ENCODE data around the gene COPB1.
A peak's percentile ranks its signal among the peaks of the same experiment; 100 is the strongest.

The COPB1 gene

GRCh38 chr11:14424096-14424495 is 75.5 kb downstream of the COPB1 start:
- DNase-seq (ENCODE audit: low spot score): no peak

DNA sequence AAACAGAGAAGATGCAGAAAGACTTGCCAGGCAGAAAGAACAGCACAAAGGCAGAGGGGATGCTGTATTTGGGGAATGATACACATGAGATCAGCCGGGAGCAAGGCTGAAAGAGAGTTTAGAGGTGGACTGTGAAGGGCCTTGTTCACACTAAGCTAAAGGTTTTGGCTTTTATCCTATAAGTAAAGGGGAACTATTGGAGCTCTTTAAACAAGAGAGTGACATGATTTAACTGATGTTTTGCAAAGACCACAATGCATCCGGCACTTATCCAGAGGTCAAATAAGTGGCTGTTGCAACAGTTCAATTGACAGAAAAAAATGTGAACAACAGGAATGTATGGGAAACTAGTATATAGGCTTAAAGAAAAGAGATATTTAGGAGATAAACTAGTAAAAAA is 76.0 kb downstream of the COPB1 start:
- DNase-seq (ENCODE audit: low spot score): no peak

- no peak for DNase-seq (ENCODE audit: low spot score)
Observed at GRCh38 chr11:14422814-14423182, 76.8 kb downstream of the COPB1 start.

DNA sequence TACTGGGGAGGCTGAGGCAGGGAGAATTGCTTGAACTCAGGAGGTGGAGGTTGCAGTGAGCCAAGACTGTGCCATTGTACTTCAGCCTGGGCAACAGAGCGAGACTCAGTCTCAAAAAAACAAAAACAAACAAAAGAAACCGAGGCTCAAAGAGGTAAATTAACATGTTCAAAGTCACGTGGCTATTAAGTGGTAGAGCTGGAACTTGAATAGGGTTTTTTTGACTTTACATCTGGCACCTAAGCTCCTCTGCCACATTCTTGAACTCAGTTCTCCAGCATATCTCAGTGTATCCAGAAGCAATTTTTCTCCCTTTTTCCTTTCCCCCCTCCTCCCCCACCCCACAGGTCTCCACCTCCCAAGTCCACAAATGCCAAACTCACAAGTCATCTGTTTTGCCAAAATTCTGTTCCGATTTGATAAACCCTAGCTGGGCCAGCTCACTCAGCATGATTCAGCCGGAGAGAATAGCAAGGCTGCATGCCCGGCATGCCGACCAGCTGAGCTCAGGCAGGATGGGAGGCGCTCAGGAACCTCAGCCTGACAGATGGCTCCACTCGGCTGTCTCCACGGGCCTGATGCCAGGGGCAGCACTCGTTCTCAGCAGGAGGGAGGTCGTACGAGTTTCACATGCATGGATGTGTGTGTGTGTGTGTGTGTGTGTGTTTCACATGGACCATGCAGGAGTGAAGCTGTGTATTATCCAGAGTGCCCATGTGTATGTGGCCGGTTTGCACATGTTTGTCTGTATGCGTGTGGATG is 77.4 kb downstream of the COPB1 start:
- peak; percentile 91 for DNase-seq (ENCODE audit: low spot score)

DNA sequence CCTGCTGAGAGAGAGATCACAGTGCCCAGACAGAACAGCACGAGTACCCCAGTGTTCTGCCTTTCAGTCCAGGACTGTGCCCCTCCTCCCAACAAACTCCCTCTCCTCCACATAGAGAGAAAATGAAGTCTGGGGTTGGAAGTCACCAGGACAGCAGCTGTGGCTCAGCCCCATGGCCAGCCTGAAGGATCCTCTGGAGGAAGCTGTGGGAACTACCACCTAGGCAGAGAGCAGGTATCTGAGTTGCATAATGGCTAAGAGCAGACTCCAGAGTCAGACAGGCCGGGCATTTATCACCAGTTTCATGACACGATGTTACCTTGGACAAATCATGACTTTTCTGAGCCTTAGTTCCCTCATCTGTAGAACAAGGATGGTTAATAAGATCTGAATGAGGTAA is 79.4 kb downstream of the COPB1 start:
- no peak for DNase-seq (ENCODE audit: low spot score)

GRCh38 chr11:14418801-14419417 is 80.7 kb downstream of the COPB1 start:
- DNase-seq (ENCODE audit: low spot score): no peak

DNA sequence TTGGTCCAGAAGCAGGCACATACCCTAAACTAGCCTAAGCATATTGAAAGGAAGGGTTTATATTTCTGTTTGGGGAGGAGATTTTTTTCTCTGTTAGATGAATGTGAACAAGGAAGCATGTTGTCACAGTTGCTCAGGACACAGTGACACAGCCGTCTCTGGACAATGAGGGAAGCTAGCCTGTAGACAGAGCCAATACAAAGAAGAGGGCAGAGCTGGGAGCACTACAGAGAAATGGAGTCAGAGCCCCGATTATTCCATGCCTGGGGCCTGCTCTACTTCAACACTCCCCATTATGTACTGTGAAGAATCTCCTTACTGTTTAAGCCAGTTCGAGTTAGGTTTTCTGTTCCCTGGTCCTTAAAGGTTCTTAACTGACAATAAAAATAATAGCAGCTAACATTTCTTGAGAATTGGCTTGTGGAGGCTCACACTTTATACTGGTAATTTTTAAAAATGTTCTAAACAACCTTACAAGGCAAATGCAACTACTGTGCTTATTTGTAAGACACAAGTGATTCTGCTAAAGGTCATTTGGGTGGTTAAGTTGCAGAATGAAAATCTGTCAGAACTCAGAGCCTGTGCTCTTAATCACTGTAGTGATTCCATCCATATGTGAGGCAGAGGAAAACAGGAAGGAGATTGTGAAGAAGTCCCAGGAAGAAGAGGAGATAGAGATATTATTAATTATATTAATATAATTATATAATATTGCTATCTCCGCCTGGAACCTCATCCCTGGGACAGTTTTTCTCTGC is 81.8 kb downstream of the COPB1 start:
- DNase-seq (ENCODE audit: low spot score): no peak

DNA sequence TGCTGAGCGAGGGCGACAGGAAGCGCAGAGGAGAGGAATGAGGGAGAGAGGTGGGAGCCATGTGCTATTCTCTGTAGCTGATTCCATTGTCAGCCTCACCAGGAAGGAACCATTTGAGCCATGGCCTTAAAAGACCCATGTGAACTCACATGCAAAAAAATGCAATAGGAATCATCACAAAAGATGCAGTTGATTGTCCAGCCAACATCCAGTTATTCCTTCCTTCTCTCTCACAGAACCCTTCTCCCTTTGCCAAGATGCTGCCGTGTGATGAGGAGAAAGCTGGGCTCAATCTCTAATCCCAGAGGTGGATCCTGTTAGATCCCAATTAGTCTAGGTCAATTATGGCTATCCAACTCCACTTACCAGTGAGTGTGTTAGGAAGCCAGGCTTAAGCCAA is 82.4 kb downstream of the COPB1 start:
- no peak for DNase-seq (ENCODE audit: low spot score)

DNA sequence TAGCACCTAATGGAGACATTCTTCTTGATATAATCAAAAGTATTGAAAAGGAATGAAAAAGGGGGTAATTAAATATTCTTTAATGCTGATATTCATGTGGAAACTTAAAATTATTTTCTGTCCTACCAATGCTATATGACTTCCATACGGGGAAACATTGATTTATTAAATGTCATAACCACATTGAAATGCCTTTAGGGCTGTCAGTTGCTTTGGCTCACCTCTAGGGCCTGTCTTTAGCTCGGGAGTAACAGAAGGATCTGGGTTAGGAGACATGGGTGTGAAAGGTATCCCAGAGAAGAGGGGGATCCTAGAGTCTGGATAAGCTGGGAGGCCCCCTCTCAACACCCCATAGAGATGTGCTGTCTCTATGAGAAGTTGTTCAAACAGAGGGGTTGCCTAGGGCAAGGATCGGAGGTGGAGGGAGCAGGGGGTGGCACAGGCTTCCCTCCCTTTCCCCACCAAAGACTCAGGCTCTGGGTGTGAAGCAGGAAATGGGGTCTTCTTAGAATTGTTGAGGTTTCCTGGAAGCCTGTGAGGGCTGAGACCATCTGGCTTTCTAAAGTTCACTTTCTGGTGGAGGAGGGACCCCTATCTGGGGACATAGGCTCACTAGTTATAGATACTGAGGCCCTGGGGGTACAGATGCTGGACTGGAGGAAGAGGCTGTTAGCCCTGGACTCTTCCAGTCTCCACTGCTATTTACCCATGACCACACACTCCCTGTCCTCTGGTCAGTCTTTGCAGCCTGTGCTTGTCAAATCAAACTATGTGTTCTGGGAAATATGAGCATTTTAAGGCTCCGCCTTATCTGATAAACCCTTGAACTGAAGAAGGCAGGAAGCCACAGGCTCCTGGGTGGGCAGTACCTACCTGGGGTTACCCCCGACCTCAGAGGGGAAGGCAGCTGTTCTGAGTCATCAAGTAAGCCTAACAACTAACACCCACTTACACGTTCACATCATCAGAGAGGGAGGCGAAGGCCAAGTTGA is 84.8 kb downstream of the COPB1 start:
- no peak for DNase-seq (ENCODE audit: low spot score)

DNA sequence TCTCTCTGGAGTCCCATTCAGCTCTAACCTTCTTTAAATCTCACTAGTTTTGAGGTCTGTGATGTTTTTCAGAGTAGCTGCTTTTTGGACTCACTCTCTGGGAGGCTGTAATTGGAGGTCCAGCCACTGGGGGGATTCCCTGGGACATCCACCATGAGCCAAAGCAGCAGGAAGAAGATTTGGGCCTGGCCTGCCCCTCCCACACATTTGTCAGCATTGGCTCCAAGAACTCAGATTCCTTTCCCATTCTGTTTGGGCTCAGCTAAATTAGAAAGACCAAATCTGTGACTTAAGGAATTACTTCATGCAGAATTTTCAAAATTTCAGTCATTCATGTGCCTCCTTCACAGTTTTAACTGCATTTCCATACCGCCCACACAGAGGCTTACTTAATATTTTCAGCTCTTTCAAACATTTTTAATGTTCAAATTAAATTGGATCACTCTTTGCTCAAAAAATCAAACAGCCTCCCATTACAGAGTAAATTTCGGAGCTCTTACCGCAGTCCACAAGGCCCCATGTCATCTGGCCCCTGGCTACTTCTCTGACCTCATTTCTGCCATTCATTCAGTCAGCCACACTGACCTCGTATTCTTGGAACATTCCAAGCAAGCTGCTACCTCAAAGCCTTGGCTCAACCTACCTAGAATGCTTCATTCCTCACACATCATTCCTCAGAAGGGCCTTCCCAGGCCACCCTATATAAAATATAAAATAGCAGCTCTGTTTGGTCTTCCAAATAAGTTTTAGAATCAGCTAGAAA is 86.1 kb downstream of the COPB1 start:
- no peak for DNase-seq (ENCODE audit: low spot score)

DNA sequence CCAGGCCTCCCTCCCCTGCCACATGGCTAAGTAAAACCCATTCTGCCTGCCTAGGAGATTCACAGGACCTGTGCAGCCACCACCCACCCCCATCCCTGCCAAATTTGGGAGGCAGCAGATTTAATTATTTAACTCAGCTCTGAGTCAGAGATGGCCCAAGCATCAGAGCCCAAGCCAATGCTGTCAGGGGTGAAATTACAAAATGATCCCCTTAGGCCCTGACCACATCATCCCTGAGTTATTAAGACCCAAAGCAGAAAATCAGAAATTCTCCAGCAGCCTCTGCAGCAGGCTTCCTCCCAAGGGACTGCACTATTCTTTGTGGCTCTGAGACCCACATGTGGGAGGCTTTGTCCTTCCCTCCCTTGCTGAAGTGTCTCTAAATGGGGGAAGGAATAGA is 87.8 kb downstream of the COPB1 start:
- no peak for DNase-seq (ENCODE audit: low spot score)

- DNase-seq (ENCODE audit: low spot score): no peak
Observed at GRCh38 chr11:14409891-14410290, 89.7 kb downstream of the COPB1 start.

DNA sequence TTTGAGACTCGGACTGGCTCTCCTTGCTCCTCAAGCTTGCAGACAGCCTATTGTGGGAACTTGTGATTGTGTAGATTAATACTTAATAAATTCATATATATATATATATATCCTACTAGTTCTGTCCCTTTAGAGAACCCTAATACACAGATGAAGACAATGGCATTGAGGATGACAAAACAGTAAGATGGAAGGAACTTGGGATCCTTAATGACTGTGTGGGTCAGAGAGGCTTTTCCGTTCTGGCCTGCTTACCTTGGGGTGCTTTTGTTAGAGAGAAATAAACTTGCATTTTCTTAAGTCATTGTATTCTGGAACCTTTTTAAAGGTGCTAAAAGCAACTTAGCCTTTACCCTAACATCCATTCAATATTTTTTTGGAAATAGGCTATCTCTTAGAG is 91.0 kb downstream of the COPB1 start:
- DNase-seq (ENCODE audit: low spot score): no peak
